SK-N-SH (cell line): ENCODE data around the gene RASA3. TPM values are rescaled to one million over a fixed set of nuclear protein-coding genes. Genes with fewer than 3 reads are reported as not detected.

Experiments used
- CTCF ChIA-PET: fragments of 300-600, 350-600 bp; formaldehyde crosslinking; extraction: SDS; loops from one replicate; lab custom pipeline; 2021; lab: Yijun Ruan, JAX
- POLR2A ChIA-PET: fragments of 350-600 bp; sonication (Branson Sonifier 250); formaldehyde crosslinking; extraction: SDS; loops from one replicate; lab custom pipeline; 2020; ENCODE audit warnings: antibody characterized with exemption, inconsistent platforms; lab: Yijun Ruan, JAX
- DNase-seq: peaks from one replicate; pipeline ENCODE4 v3.0.0; 2012
- H2AFZ ChIP-seq: fragments of 200-600 bp; sonication (generic); 2 replicates; pipeline ENCODE4 v1.8.1; 2016; ENCODE audit warnings: antibody characterized with exemption, mild to moderate bottlenecking, low read depth
- H3F3A ChIP-seq: fragments of 200-600 bp; sonication (generic); replicated peaks from 2 replicates; pipeline ENCODE3; 2016; ENCODE audit warnings: antibody characterized with exemption, mild to moderate bottlenecking; ENCODE audit not compliant: insufficient read depth
- H3K27ac ChIP-seq, 2 experiments: fragments of 200-500 bp in 1 of 2; fragments of 200-600 bp in 1 of 2; sonication (Bioruptor generic) in 1 of 2; sonication (generic), shearing (Covaris generic) in 1 of 2; 2 replicates each; pipeline versions ENCODE4 v1.5.1 to v1.6.1; 2014 to 2016; ENCODE audit warnings: low read depth in 2 of 2, inconsistent platforms in 1 of 2, low read length in 1 of 2, mild to moderate bottlenecking in 1 of 2, mixed read lengths in 1 of 2
- H3K27me3 ChIP-seq: fragments of 200-600 bp; sonication (generic), shearing (Covaris generic); 2 replicates; pipeline ENCODE4 v1.6.1; 2016; ENCODE audit warnings: mixed run types; ENCODE audit not compliant: insufficient read depth
- H3K36me3 ChIP-seq, 2 experiments: fragments of 200-500 bp in 1 of 2; fragments of 200-600 bp in 1 of 2; sonication (Bioruptor generic) in 1 of 2; sonication (generic) in 1 of 2; replicated peaks in 1 of 2; 2 replicates each; pipeline versions ENCODE3 to v1.5.1; 2014 to 2016; ENCODE audit warnings: low read length in 1 of 2, mild to moderate bottlenecking in 1 of 2; ENCODE audit not compliant: insufficient read depth in 2 of 2, control insufficient read depth in 1 of 2
- H3K4me1 ChIP-seq, 2 experiments: fragments of 200-500 bp in 1 of 2; fragments of 200-600 bp in 1 of 2; sonication (Bioruptor generic) in 1 of 2; sonication (generic), shearing (Covaris generic) in 1 of 2; 2 replicates each; pipeline versions ENCODE4 v1.5.1 to v1.6.1; 2014 to 2016; ENCODE audit warnings: low read depth in 1 of 2, low read length in 1 of 2, mixed run types in 1 of 2; ENCODE audit not compliant: insufficient read depth in 2 of 2, control insufficient read depth in 1 of 2
- H3K4me2 ChIP-seq: fragments of 200-600 bp; sonication (generic), shearing (Covaris generic); 2 replicates; pipeline ENCODE4 v1.6.1; 2017; ENCODE audit warnings: mixed run types
- H3K4me3 ChIP-seq, 2 experiments: fragments of 200-500 bp in 1 of 2; fragments of 200-600 bp in 1 of 2; sonication (Bioruptor generic) in 1 of 2; sonication (generic), shearing (Covaris generic) in 1 of 2; 2 replicates each; pipeline versions ENCODE4 v1.5.1 to v1.8.1; 2014 to 2016; ENCODE audit warnings: low read depth in 2 of 2, inconsistent platforms in 1 of 2, low read length in 1 of 2, mild to moderate bottlenecking in 1 of 2, mixed read lengths in 1 of 2, moderate library complexity in 1 of 2
- H3K79me2 ChIP-seq: fragments of 200-600 bp; sonication (generic); 2 replicates; pipeline ENCODE4 v1.8.1; 2017; ENCODE audit warnings: mild to moderate bottlenecking; ENCODE audit not compliant: insufficient read depth
- H3K9ac ChIP-seq: fragments of 200-600 bp; sonication (generic); 2 replicates; pipeline ENCODE4 v1.6.1; 2017; ENCODE audit warnings: mixed run types
- H3K9me2 ChIP-seq: fragments of 200-600 bp; sonication (generic); 2 replicates; pipeline ENCODE4 v1.6.1; 2017; ENCODE audit warnings: mixed run types
- H3K9me3 ChIP-seq: fragments of 200-600 bp; sonication (generic); 2 replicates; pipeline ENCODE4 v1.6.1; 2017; ENCODE audit warnings: mixed run types, mild to moderate bottlenecking, moderate library complexity
- H4K20me1 ChIP-seq: fragments of 200-600 bp; sonication (generic); 2 replicates; pipeline ENCODE4 v1.6.1; 2017; ENCODE audit warnings: mild to moderate bottlenecking, mixed run types; ENCODE audit not compliant: insufficient read depth
- EP300 ChIP-seq, 2 experiments: IDR thresholded peaks; 2 replicates each; pipeline versions ENCODE4 v1.4.0 to v1.6.1; 2012; ENCODE audit warnings: borderline replicate concordance in 1 of 2, low read depth in 1 of 2, low read length in 1 of 2
- EZH2phosphoT487 ChIP-seq: fragments of 200-600 bp; sonication (generic); IDR thresholded peaks from 2 replicates; pipeline ENCODE4 v1.6.1; 2017; ENCODE audit warnings: low read depth, mixed run types, mild to moderate bottlenecking, antibody characterized with exemption, moderate library complexity, borderline replicate concordance
- GABPA ChIP-seq: IDR thresholded peaks from 2 replicates; pipeline ENCODE4 v1.4.0; 2012; ENCODE audit warnings: low read depth, mild to moderate bottlenecking
- GATA2 ChIP-seq: sonication (generic); formaldehyde crosslinking; IDR thresholded peaks from 2 replicates; pipeline ENCODE4 v1.5.0; 2020; ENCODE audit warnings: mild to moderate bottlenecking, missing genetic modification reagents
- JUND ChIP-seq: IDR thresholded peaks from 2 replicates; pipeline ENCODE4 v1.4.0; 2012
- MEF2A ChIP-seq: IDR thresholded peaks from 2 replicates; pipeline ENCODE4 v1.4.0; 2012; ENCODE audit warnings: low read depth, borderline replicate concordance
- NRF1 ChIP-seq: IDR thresholded peaks from 2 replicates; pipeline ENCODE4 v1.6.1; 2012; ENCODE audit warnings: low read depth, mild to moderate bottlenecking, low read length
- POLR2AphosphoS5 ChIP-seq: IDR thresholded peaks from 2 replicates; pipeline ENCODE4 v1.6.1; 2012; ENCODE audit warnings: low read depth, low read length
- RCOR1 ChIP-seq: fragments of 150-350 bp; IDR thresholded peaks from 2 replicates; pipeline ENCODE4 v1.6.1; 2017; ENCODE audit warnings: antibody characterized with exemption, low read length
- RFX5 ChIP-seq: IDR thresholded peaks from 2 replicates; pipeline ENCODE4 v1.6.1; 2012; ENCODE audit warnings: mild to moderate bottlenecking, improper control_type of control experiment, low read length
- RXRA ChIP-seq: IDR thresholded peaks from 2 replicates; pipeline ENCODE4 v1.4.0; 2012; ENCODE audit warnings: low read depth, mild to moderate bottlenecking, borderline replicate concordance
- SIN3A ChIP-seq: IDR thresholded peaks from 2 replicates; pipeline ENCODE4 v1.6.1; 2012; ENCODE audit warnings: low read depth, mild to moderate bottlenecking, low read length, moderate library complexity, borderline replicate concordance
- SMC3 ChIP-seq: IDR thresholded peaks from 2 replicates; pipeline ENCODE4 v1.6.1; 2012; ENCODE audit warnings: low read depth, low read length, improper control_type of control experiment
- TAF1 ChIP-seq: IDR thresholded peaks from 2 replicates; pipeline ENCODE4 v1.6.1; 2012; ENCODE audit warnings: low read depth, mild to moderate bottlenecking, low read length, moderate library complexity, borderline replicate concordance
- TCF12 ChIP-seq: IDR thresholded peaks from 2 replicates; pipeline ENCODE4 v1.4.0; 2012
- YY1 ChIP-seq: IDR thresholded peaks from 2 replicates; pipeline ENCODE4 v1.4.0; 2012; ENCODE audit warnings: low read depth, mild to moderate bottlenecking
- whole genome bisulfite sequencing: methylation state at CpG from one replicate; pipeline ENCODE4 v1.1.6; 2017; ENCODE audit warnings: low lambda C conversion rate; 5-methylcytosine and 5-hydroxymethylcytosine counted together
- polyA plus RNA-seq, 3 experiments: library from polyadenylated mRNA; depleted of rRNA; stranded (reverse); fragments of >200 nt; gene quantifications; 2 replicates each; pipeline ENCODE4 v1.2.3, GENCODE V29; 2012
- TF ChIP-seq, protein P1 (sequence below): IDR thresholded peaks from 2 replicates; pipeline ENCODE4 v1.4.0; 2012; ENCODE audit warnings: low read depth, borderline replicate concordance
- TF ChIP-seq, protein P2 (sequence below): IDR thresholded peaks from 2 replicates; pipeline ENCODE4; 2012
- TF ChIP-seq, protein P3 (sequence below): IDR thresholded peaks from 2 replicates; pipeline ENCODE4 v1.4.0; 2012; ENCODE audit warnings: low read depth, borderline replicate concordance
- TF ChIP-seq, protein P4 (sequence below): IDR thresholded peaks from 2 replicates; pipeline ENCODE4 v1.4.0; 2012; ENCODE audit warnings: low read depth
- TF ChIP-seq, protein P5 (sequence below): IDR thresholded peaks from 2 replicates; pipeline ENCODE4 v1.6.1; 2012; ENCODE audit warnings: mild to moderate bottlenecking, low read depth, low read length, moderate library complexity
- TF ChIP-seq, protein P6 (sequence below): fragments of 150-350 bp; IDR thresholded peaks from 2 replicates; pipeline ENCODE4 v1.6.1; 2017; ENCODE audit warnings: antibody characterized with exemption, low read length, low read depth, borderline replicate concordance

RASA3 gene
- polyA plus RNA-seq, 1 of the 3 experiments (the other 2 are of a cell fraction), result 25.1 TPM

DNA sequence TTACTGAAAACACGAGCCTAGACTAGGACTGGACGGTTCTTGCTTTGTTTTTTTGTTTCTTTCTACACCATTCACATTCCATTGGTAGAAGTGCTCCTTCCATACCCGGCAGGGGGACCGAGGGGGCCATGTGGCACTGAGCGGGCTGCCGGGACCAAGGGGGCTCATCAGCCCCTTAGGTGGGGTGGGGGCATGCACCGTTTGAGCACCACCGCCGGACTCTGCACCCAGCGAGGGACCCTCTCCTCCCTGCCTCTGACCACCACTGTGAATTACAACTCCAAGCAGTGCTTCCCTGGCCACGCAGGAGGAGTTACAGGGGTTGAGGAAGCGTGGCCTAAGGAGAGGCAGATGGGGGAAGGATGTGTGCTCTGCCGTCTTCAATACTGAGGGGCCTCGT is 31.6 kb upstream of the RASA3 start (continued):
- TF ChIP-seq, protein P1, sequence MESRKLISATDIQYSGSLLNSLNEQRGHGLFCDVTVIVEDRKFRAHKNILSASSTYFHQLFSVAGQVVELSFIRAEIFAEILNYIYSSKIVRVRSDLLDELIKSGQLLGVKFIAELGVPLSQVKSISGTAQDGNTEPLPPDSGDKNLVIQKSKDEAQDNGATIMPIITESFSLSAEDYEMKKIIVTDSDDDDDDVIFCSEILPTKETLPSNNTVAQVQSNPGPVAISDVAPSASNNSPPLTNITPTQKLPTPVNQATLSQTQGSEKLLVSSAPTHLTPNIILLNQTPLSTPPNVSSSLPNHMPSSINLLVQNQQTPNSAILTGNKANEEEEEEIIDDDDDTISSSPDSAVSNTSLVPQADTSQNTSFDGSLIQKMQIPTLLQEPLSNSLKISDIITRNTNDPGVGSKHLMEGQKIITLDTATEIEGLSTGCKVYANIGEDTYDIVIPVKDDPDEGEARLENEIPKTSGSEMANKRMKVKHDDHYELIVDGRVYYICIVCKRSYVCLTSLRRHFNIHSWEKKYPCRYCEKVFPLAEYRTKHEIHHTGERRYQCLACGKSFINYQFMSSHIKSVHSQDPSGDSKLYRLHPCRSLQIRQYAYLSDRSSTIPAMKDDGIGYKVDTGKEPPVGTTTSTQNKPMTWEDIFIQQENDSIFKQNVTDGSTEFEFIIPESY, result no peak
- no peak for TF ChIP-seq RCOR1
- TF ChIP-seq RFX5, result no peak
- TF ChIP-seq, protein P2, sequence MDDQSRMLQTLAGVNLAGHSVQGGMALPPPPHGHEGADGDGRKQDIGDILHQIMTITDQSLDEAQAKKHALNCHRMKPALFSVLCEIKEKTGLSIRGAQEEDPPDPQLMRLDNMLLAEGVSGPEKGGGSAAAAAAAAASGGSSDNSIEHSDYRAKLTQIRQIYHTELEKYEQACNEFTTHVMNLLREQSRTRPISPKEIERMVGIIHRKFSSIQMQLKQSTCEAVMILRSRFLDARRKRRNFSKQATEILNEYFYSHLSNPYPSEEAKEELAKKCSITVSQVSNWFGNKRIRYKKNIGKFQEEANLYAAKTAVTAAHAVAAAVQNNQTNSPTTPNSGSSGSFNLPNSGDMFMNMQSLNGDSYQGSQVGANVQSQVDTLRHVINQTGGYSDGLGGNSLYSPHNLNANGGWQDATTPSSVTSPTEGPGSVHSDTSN, result no peak
- no peak for TF ChIP-seq NRF1
- no peak for TF ChIP-seq JUND
- no peak for TF ChIP-seq SMC3
- no peak for TF ChIP-seq YY1

DNA sequence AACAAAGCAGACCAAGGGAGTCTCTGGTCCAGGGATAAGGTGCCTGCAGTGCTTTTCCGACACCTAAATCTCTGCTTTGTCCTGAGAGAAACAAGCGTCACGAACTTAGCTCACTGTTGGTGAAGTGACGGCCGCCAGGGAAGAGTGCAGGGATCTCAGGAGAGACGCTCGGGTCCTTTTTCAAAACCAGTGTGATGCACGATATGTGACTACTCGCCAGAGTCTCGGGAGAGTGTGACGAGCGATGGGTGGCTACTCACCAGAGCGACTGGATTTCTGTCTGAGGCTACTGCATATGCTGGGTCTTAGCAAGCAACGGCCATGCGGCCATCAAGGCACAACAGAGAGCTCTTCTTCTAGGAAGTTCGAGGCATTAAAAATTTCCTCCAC is 30.1 kb upstream of the RASA3 start:
- no peak overlapping the region for H3K4me3 ChIP-seq
- H3F3A ChIP-seq, result no peaks in the 10 kb centered on the region
- H3K9me2 ChIP-seq, result no peaks in the 10 kb centered on the region
- ChIA-PET POLR2A (no interaction called here), CTCF (interaction anchor here (1.5 kb wide), 1 partner anchor 64 kb away, joined by 3 read pairs; no protein-coding TSS in a partner anchor)
- no peaks in the 10 kb centered on the region for H3K36me3 ChIP-seq
- no peak overlapping the region for H3K27ac ChIP-seq
- no peaks in the 10 kb centered on the region for H3K9me3 ChIP-seq
- H3K9ac ChIP-seq, result no peak overlapping the region
- H3K79me2 ChIP-seq, result no peaks in the 10 kb centered on the region
- no peak overlapping the region for H2AFZ ChIP-seq
- H3K4me1 ChIP-seq, result peaks cover 0 to 18% of the 10 kb centered on the region in 2 experiments; a peak in 1 of 4 replicates
- H3K4me2 ChIP-seq, result no peak overlapping the region
- DNase-seq, result no peak
- H4K20me1 ChIP-seq, result no peaks in the 10 kb centered on the region
- WGBS, result 90% methylated on average over 16 of the region's 16 CpGs
- H3K27me3 ChIP-seq, result no peaks in the 10 kb centered on the region
- no peak for TF ChIP-seq POLR2AphosphoS5
- TF ChIP-seq GATA2, result no peak
- TF ChIP-seq, protein P3, sequence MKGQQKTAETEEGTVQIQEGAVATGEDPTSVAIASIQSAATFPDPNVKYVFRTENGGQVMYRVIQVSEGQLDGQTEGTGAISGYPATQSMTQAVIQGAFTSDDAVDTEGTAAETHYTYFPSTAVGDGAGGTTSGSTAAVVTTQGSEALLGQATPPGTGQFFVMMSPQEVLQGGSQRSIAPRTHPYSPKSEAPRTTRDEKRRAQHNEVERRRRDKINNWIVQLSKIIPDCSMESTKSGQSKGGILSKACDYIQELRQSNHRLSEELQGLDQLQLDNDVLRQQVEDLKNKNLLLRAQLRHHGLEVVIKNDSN, result no peak
- no peak for TF ChIP-seq MEF2A
- no peak for TF ChIP-seq EP300 (IDR thresholded peaks at IDR 0.05; ENCODE audit: borderline replicate concordance in 1 of 2, low read depth in 1 of 2, low read length in 1 of 2)
- TF ChIP-seq GABPA, result no peak
- no peak for TF ChIP-seq RXRA
- TF ChIP-seq, protein P4, sequence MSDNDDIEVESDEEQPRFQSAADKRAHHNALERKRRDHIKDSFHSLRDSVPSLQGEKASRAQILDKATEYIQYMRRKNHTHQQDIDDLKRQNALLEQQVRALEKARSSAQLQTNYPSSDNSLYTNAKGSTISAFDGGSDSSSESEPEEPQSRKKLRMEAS, result no peak
- TF ChIP-seq EZH2phosphoT487, result no peak
- TF ChIP-seq YY1, result no peak
- TF ChIP-seq TAF1, result no peak
- no peak for TF ChIP-seq TCF12
- TF ChIP-seq, protein P5, sequence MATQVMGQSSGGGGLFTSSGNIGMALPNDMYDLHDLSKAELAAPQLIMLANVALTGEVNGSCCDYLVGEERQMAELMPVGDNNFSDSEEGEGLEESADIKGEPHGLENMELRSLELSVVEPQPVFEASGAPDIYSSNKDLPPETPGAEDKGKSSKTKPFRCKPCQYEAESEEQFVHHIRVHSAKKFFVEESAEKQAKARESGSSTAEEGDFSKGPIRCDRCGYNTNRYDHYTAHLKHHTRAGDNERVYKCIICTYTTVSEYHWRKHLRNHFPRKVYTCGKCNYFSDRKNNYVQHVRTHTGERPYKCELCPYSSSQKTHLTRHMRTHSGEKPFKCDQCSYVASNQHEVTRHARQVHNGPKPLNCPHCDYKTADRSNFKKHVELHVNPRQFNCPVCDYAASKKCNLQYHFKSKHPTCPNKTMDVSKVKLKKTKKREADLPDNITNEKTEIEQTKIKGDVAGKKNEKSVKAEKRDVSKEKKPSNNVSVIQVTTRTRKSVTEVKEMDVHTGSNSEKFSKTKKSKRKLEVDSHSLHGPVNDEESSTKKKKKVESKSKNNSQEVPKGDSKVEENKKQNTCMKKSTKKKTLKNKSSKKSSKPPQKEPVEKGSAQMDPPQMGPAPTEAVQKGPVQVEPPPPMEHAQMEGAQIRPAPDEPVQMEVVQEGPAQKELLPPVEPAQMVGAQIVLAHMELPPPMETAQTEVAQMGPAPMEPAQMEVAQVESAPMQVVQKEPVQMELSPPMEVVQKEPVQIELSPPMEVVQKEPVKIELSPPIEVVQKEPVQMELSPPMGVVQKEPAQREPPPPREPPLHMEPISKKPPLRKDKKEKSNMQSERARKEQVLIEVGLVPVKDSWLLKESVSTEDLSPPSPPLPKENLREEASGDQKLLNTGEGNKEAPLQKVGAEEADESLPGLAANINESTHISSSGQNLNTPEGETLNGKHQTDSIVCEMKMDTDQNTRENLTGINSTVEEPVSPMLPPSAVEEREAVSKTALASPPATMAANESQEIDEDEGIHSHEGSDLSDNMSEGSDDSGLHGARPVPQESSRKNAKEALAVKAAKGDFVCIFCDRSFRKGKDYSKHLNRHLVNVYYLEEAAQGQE, result no peak
- TF ChIP-seq, protein P6, sequence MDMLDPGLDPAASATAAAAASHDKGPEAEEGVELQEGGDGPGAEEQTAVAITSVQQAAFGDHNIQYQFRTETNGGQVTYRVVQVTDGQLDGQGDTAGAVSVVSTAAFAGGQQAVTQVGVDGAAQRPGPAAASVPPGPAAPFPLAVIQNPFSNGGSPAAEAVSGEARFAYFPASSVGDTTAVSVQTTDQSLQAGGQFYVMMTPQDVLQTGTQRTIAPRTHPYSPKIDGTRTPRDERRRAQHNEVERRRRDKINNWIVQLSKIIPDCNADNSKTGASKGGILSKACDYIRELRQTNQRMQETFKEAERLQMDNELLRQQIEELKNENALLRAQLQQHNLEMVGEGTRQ, result no peak
- TF ChIP-seq, protein P1, result no peak
- no peak for TF ChIP-seq SIN3A
